ENCODE measurements around the gene PFKP.

GRCh38 chr10:3104251-3104918 lies 37.0 kb downstream of the PFKP start:
- TF ChIP-seq EZH2 (IDR thresholded peaks at IDR 0.05; ENCODE audit: borderline replicate concordance, low read depth, low read length, severe bottlenecking): no peak
- TF ChIP-seq, protein P1, sequence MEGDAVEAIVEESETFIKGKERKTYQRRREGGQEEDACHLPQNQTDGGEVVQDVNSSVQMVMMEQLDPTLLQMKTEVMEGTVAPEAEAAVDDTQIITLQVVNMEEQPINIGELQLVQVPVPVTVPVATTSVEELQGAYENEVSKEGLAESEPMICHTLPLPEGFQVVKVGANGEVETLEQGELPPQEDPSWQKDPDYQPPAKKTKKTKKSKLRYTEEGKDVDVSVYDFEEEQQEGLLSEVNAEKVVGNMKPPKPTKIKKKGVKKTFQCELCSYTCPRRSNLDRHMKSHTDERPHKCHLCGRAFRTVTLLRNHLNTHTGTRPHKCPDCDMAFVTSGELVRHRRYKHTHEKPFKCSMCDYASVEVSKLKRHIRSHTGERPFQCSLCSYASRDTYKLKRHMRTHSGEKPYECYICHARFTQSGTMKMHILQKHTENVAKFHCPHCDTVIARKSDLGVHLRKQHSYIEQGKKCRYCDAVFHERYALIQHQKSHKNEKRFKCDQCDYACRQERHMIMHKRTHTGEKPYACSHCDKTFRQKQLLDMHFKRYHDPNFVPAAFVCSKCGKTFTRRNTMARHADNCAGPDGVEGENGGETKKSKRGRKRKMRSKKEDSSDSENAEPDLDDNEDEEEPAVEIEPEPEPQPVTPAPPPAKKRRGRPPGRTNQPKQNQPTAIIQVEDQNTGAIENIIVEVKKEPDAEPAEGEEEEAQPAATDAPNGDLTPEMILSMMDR (IDR thresholded peaks at IDR 0.05; ENCODE audit: borderline replicate concordance, extremely low read depth, low read length, poor library complexity, severe bottlenecking): no peak
